HCT116 (cell line): ENCODE measurements around the gene FAM83G. TPM values are rescaled to one million over a fixed set of nuclear protein-coding genes. Genes with fewer than 3 reads are reported as not detected.

Source experiments
- ATAC-seq: fragments of 200-7000 bp; cut with Tn5 transposase; 2 replicates; pipeline ENCODE4 v1.9.1; 2020; ENCODE audit warnings: mild to moderate bottlenecking, moderate library complexity
- BruUV-seq: library from RNA; stranded (reverse); fragments of 400-500 nt; replicated peaks from 2 replicates; lab custom pipeline; 2021; lab: Mats Ljungman, UMichigan
- CTCF ChIA-PET: fragments of 300-600 bp; sonication (Branson Sonifier 250); formaldehyde crosslinking; loops from one replicate; lab custom pipeline; 2021; ENCODE audit warnings: antibody characterized with exemption; lab: Charles Lee
- POLR2A ChIA-PET: fragments of 300-600, 350-600 bp; sonication (Branson Sonifier 250); formaldehyde crosslinking; loops from one replicate; lab custom pipeline; 2021; ENCODE audit warnings: antibody characterized with exemption; lab: Charles Lee
- RAD21 ChIA-PET, 2 experiments: fragments of 300-600 bp; sonication (Branson Sonifier 250); formaldehyde crosslinking; loops; one replicate each; lab custom pipeline; 2023; ENCODE audit warnings: low total read pairs in 2 of 2; ENCODE audit not compliant: uncharacterized antibody in 2 of 2, unreplicated experiment in 2 of 2, low non-redundant PET in 1 of 2; lab: Charles Lee
- DNase-seq: peaks from one replicate; pipeline ENCODE4 v3.0.0-alpha.2; 2010; ENCODE audit warnings: low read depth, low spot score
- H2AFZ ChIP-seq: fragments of 200-600 bp; shearing (Covaris generic), sonication (generic); 2 replicates; pipeline ENCODE4 v1.6.1; 2017; ENCODE audit warnings: low read depth, mixed run types, mixed read lengths, antibody characterized with exemption, low read length; ENCODE audit not compliant: poor library complexity, severe bottlenecking
- H3K27ac ChIP-seq: 2 replicates; pipeline ENCODE4 v1.5.1; 2012; ENCODE audit warnings: low read depth, low read length
- H3K27me3 ChIP-seq: fragments of 200-600 bp; sonication (generic); 2 replicates; pipeline ENCODE4 v1.6.1; 2016; ENCODE audit warnings: mixed run types, low read length, mixed read lengths; ENCODE audit not compliant: insufficient read depth
- H3K36me3 ChIP-seq, 2 experiments: fragments of 200-500 bp in 1 of 2; fragments of 200-600 bp in 1 of 2; sonication (Bioruptor generic) in 1 of 2; sonication (generic) in 1 of 2; 2 replicates each; pipeline versions ENCODE4 v1.5.1 to v1.6.1; 2014 to 2016; ENCODE audit warnings: low read length in 2 of 2, inconsistent platforms in 1 of 2, mixed read lengths in 1 of 2, mixed run types in 1 of 2; ENCODE audit not compliant: insufficient read depth in 2 of 2, control insufficient read depth in 1 of 2
- H3K4me1 ChIP-seq, 2 experiments: fragments of 200-600 bp in 1 of 2; sonication (generic) in 1 of 2; 2 replicates each; pipeline versions ENCODE4 v1.5.1 to v1.6.1; 2012 to 2017; ENCODE audit warnings: low read length in 2 of 2, inconsistent platforms in 1 of 2, mild to moderate bottlenecking in 1 of 2, mixed read lengths in 1 of 2, mixed run types in 1 of 2, moderate library complexity in 1 of 2; ENCODE audit not compliant: insufficient read depth in 2 of 2, control insufficient read depth in 1 of 2
- H3K4me2 ChIP-seq: fragments of 200-600 bp; sonication (generic); 2 replicates; pipeline ENCODE4 v1.6.1; 2017; ENCODE audit warnings: mixed run types, low read length, mixed read lengths
- H3K4me3 ChIP-seq, 2 experiments: fragments of 200-600 bp in 1 of 2; sonication (generic) in 1 of 2; replicated peaks in 1 of 2; 2 replicates each; pipeline ENCODE4 v1.5.1; 2011 to 2016; ENCODE audit warnings: low read length in 2 of 2, control low read depth in 1 of 2, low read depth in 1 of 2, mild to moderate bottlenecking in 1 of 2, mixed read lengths in 1 of 2, mixed run types in 1 of 2
- H3K79me2 ChIP-seq: fragments of 200-600 bp; sonication (generic); 2 replicates; pipeline ENCODE4 v1.6.1; 2017; ENCODE audit warnings: mild to moderate bottlenecking, mixed run types, low read length, moderate library complexity, mixed read lengths; ENCODE audit not compliant: insufficient read depth
- H3K9ac ChIP-seq: fragments of 200-600 bp; sonication (generic); 2 replicates; pipeline ENCODE4 v1.6.1; 2016; ENCODE audit warnings: low read length, mixed read lengths
- H3K9me2 ChIP-seq: fragments of 200-600 bp; sonication (generic), shearing (Covaris generic); 2 replicates; pipeline ENCODE4 v1.6.1; 2017; ENCODE audit warnings: mixed run types, mild to moderate bottlenecking, moderate library complexity; ENCODE audit not compliant: insufficient read depth
- H3K9me3 ChIP-seq, 2 experiments: fragments of 200-500 bp in 1 of 2; fragments of 200-600 bp in 1 of 2; sonication (Bioruptor generic) in 1 of 2; sonication (generic) in 1 of 2; 2 replicates each; pipeline ENCODE4 v1.6.1; 2014 to 2017; ENCODE audit warnings: low read length in 2 of 2, mixed read lengths in 2 of 2, inconsistent platforms in 1 of 2, low read depth in 1 of 2, mild to moderate bottlenecking in 1 of 2, mixed run types in 1 of 2, moderate library complexity in 1 of 2; ENCODE audit not compliant: control insufficient read depth in 1 of 2, insufficient read depth in 1 of 2
- H4K20me1 ChIP-seq: fragments of 200-600 bp; sonication (generic), shearing (Covaris generic); 2 replicates; pipeline ENCODE4 v1.6.1; 2017; ENCODE audit warnings: mixed run types, mild to moderate bottlenecking, moderate library complexity; ENCODE audit not compliant: insufficient read depth
- ELF1 ChIP-seq: IDR thresholded peaks from 2 replicates; pipeline ENCODE4 v1.6.1; 2012; ENCODE audit warnings: low read depth, borderline replicate concordance
- EZH2 ChIP-seq: fragments of 200-600 bp; sonication (generic); IDR thresholded peaks from 2 replicates; pipeline ENCODE4 v1.6.1; 2017; ENCODE audit warnings: antibody characterized with exemption, mixed run types
- POLR2AphosphoS5 ChIP-seq: IDR thresholded peaks from 2 replicates; pipeline ENCODE4 v1.6.1; 2011; ENCODE audit warnings: mild to moderate bottlenecking, low read depth, low read length, moderate library complexity
- ZNF274 ChIP-seq: fragments of 200-500 bp; sonication (Bioruptor generic); IDR thresholded peaks from 2 replicates; pipeline ENCODE4 v1.6.1; 2014; ENCODE audit warnings: mild to moderate bottlenecking, low read depth, low read length, inconsistent platforms
- intact Hi-C: fragments of 100-400 bp; cut with micrococcal nuclease; formaldehyde crosslinking; loops from 2 replicates; pipeline ENCODE4 v1.10.0; 2022
- total RNA-seq: library from RNA; stranded (reverse); gene quantifications from one replicate; pipeline ENCODE4 v1.2.1, GENCODE V29; 2021; ENCODE audit not compliant: unreplicated experiment

The FAM83G gene
- total RNA-seq, 1 experiment from 2014 or later, result 33.9 TPM

DNA sequence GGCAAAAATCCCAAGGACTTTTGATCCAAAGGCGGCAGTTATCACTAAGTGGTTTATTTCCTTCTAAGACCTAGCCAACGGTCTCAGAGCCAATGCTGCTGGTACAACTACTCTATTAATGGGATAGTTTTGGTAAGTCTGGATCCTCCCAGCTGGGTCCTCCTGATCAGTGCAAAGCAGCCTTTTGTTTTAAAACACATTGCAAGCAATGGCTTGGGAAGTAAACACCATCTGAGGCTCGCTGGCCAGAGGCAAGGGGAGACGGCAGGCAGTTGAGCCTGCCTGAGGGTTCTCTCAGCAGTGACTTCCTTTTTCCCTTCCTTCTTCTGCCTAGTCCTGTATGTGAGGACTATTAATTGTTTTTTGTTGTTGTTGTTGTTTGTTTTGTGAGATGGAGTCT is 54.2 kb downstream of the FAM83G start:
- H3K4me2 ChIP-seq, result no peak overlapping the region
- no peaks in the 10 kb centered on the region for H3K79me2 ChIP-seq
- TF ChIP-seq POLR2AphosphoS5 (no peak), ZNF274 (no peak), ELF1 (no peak)
- H3K27me3 ChIP-seq, result no peaks in the 10 kb centered on the region
- no TSS peak for BruUV-seq
- ATAC-seq (no peak), DNase-seq (no peak)
- no peaks in the 10 kb centered on the region for H3K36me3 ChIP-seq
- ChIA-PET CTCF (no interaction called here), POLR2A (no interaction called here), RAD21 (no interaction called here)
- no peaks in the 10 kb centered on the region for H3K9me2 ChIP-seq
- intact Hi-C loops, result no loop called here
- H3K4me3 ChIP-seq, result no peak overlapping the region
- H3K9me3 ChIP-seq, result no peaks in the 10 kb centered on the region
- no peaks in the 10 kb centered on the region for H4K20me1 ChIP-seq
- no peaks in the 10 kb centered on the region for H3K4me1 ChIP-seq
- H3K9ac ChIP-seq, result no peak overlapping the region
- H2AFZ ChIP-seq, result no peak overlapping the region
- no peak overlapping the region for H3K27ac ChIP-seq

DNA sequence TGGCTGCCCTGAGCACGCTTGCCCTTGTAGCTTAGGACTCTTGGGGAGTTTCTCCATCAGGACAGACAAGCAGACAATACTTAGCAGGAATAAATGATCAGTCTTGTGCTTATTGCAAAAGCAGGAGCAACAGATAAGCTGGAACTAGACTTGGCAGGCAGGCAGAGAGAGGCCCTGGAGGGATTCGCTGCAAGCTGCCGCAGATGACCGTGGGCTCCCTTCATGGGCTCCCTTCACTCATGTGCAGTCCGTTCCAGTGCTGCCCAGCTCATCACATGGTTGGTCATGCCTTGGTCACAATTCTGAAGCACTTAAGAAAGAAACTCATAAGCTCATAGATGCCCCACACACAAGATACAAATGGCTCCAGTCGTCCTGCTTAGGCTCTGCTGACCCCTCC is 55.0 kb downstream of the FAM83G start:
- intact Hi-C loops, result no loop called here
- DNase-seq, result no peak
- Histone ChIP-seq H3K27me3 (no peaks in the 10 kb centered on the region), H3K36me3 (no peaks in the 10 kb centered on the region), H3K4me3 (no peak overlapping the region), H2AFZ (no peak overlapping the region), H4K20me1 (no peaks in the 10 kb centered on the region), H3K9me3 (no peaks in the 10 kb centered on the region), H3K4me2 (no peak overlapping the region), H3K9me2 (no peaks in the 10 kb centered on the region), H3K27ac (no peak overlapping the region), H3K4me1 (no peaks in the 10 kb centered on the region), H3K9ac (no peak overlapping the region), H3K79me2 (no peaks in the 10 kb centered on the region)
- BruUV-seq, result no TSS peak
- ChIA-PET RAD21 (no interaction called here), POLR2A (no interaction called here), CTCF (no interaction called here)
- no peak for TF ChIP-seq EZH2
- ATAC-seq, result no peak
